NOMO-1 (cell line): Measurements from ENCODE around the gene C15orf62.

Experiments
- DNase-seq, 2 experiments: peaks; one replicate each; lab custom pipeline; 2025; ENCODE audit not compliant: unreplicated experiment in 2 of 2; lab: John Stamatoyannopoulos, UW

The C15orf62 gene

DNA sequence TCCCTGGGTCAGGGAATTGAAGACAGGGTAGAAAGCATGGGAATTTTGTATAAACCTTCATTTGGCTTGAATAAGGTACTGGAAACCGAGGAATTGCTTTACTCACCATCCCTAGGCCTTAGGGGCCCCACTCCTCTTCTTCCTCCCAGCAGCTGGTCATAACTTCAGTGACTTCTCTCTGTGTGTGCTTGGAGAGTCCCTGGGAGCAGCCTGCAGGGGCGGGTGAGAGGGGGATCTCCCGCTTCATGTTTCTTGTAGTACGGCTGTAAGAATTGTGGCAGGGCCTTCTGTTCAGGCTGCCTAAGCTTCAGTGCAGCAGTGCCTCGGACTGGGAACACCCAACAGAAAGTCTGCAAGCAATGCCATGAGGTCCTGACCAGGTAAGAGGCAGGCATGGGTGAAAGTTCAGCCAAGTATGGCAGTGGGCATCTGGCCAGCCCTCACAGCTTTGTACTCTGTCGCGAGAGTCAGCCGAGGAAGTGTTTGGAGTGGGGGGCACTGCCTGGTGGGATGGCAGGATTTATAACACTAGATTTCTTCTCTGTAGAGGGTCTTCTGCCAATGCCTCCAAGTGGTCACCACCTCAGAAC is 39.2 kb downstream of the C15orf62 start:
- DNase-seq: no peak

DNA sequence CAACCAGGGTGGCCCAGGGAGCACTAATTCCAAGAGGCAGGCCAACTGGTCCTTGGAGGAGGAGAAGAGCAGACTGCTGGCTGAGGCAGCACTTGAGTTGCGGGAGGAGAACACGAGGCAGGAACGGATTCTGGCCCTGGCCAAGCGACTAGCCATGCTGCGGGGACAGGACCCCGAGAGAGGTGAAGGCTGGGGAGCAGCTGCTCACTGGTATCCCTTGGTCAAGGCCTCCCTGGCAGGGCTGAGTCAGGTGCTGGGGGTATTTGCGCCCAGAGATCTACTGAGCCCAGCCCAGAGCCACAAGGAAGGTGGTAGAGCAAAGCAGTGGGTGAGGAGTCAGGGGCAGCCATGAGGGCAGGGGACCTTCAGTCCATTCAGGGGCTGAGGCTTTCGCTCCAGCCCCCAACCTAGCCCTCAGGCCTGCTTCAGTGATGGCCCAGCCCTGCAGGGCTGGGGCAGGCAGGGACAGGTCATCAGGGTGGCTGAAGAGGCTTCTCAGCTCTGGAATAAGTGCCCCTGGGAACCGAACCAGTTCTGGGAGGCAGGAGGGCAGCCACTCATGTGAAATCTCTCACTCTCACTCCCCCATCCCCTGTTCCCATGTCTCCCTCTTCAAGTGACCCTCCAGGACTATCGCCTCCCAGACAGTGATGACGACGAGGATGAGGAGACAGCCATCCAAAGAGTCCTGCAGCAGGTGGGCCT is 43.1 kb downstream of the C15orf62 start:
- DNase-seq: no peak

DNA sequence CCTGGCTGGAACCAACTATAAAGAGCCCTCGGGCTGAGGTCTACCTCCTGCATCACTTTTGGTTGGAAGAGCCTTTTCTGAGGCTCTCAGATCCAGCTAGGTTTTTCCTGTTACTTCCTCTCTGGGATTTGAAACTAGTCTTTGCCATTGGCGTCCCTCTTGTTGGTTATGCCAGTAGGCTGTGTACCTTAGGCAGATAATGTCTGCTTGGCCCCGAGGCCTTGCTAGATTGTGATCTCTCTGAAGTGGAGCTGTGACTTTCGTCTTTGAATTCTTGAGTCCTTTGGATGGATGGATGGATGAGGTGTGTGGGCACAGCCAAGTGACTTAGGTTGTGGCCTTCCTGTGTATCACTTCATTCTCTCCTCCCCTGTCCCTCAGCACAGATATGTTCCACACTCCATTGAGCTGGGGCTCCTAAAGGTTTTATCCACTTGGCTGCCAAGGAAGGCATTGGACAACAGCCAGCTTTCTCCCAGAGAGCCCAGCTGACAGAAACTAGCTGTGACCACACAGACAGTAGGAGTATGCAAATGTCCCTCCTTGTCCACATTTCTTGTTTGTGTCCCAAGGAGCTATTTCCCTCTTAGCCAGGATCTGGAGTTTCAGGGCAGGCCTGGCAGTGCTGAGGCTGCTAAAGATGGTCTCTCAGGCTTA is 45.4 kb downstream of the C15orf62 start:
- DNase-seq: no peak

DNA sequence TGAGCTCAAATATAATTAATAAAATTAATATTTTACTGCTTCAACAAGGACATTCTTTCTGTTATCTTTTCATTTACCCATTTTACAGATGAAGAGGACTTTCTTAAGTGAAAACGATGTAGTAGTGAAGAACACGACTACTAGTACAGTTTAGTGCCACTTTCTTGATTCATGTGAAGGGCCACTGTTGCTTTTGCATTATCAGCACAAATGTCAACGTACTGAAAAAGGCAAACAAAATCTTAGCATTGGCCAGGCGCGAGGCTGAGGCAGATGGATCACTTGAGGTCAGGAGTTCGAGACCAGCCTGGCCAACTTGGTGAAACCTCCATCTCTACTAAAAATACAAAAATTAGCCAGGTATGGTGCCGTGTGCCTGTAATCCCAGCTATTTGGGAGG is 49.3 kb downstream of the C15orf62 start:
- no peak for DNase-seq

DNA sequence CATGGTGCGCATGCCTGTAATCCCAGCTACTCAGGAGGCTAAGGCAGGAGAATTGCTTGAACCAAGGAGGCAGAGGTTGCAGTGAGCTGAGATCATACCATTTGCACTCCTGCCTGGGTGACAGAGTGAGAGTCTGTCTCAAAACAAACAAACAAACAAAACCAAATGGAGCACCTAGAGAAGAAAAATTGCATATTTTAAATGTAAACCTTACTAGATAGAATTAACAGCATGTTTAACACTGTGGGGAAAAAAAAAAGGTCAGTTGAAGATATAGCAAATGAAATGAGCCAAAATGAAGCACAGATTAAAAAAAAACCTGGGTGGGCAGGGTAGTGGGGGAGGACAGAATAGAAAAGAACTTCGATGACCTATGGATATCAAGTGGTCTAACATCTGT is 51.4 kb downstream of the C15orf62 start:
- DNase-seq: no peak
